Hepatocyte (in vitro differentiated cells): ENCODE data around the gene AUTS2.

ENCODE experiments used
- CTCF ChIP-seq: fragments of 200-600 bp; sonication (generic); IDR thresholded peaks from 2 replicates; pipeline ENCODE4 v1.5.1; 2016; ENCODE audit warnings: antibody characterized with exemption, mild to moderate bottlenecking; ENCODE audit not compliant: poor library complexity
- EZH2 ChIP-seq: fragments of 200-600 bp; sonication (generic); IDR thresholded peaks from 2 replicates; pipeline ENCODE4 v1.6.1; 2016; ENCODE audit warnings: antibody characterized with exemption, mild to moderate bottlenecking, borderline replicate concordance
- EZH2phosphoT487 ChIP-seq: fragments of 200-600 bp; sonication (generic); IDR thresholded peaks from one replicate; pipeline ENCODE4 v1.6.1; 2018; ENCODE audit warnings: antibody characterized with exemption, mild to moderate bottlenecking, low read depth, moderate library complexity; ENCODE audit not compliant: unreplicated experiment, severe bottlenecking

GRCh38 chr7:70647801-70648498 is 1049.7 kb downstream of the AUTS2 start:
- TF ChIP-seq CTCF (no peak), EZH2phosphoT487 (no peak), EZH2 (no peak)
